Hematopoietic multipotent progenitor cell treated with erythropoietin and hydrocortisone succinate and interleukin-3 and kit ligand, for 8 days (in vitro differentiated cells): Measurements from ENCODE around the gene NPLOC4.

Experiments used
- DNase-seq: peaks from one replicate; pipeline ENCODE4 v3.0.0-alpha.2; 2015

NPLOC4 gene

GRCh38 chr17:81515530-81516041, 121.3 kb downstream of the NPLOC4 start:
- DNase-seq: no peak

DNA sequence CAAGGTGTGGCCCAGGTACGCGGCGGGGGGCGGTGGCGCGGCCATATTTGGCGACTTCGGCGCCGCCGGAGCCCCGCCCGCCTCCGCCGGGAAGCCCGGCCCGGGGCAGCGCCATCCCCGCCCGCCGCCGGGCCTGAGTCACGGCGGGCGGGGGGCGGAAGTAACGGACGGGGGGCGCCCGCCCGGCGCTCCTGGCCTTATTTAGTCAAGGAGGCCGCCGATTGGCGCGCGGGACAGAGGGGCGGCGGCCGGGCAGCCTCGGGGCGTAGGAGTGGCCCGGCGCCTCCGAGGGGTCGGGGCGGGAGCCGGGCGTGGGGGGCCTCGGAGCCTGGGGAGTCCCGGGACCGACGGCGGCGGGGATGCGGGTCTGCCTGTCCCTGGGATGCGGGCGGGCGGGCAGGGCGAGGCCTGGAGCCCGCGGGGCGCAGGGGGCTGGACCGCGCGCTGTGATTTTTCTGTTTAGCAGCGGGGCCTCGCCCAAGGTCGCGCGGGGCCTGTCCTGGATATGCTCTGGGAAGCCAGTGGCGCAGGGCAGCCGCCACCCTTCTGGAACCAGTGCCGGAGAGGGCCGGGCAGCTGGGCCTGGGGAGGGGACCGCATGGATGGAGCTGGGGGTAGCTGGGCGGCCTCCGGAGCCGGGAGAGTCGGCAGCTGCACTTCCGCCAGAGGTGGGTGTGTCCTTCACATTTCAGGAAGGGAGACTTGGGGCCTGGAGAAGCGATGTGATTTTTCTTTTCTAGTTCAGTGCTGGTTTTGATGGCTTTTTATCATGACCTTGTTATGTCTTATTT, 122.0 kb downstream of the NPLOC4 start:
- no peak for DNase-seq

DNA sequence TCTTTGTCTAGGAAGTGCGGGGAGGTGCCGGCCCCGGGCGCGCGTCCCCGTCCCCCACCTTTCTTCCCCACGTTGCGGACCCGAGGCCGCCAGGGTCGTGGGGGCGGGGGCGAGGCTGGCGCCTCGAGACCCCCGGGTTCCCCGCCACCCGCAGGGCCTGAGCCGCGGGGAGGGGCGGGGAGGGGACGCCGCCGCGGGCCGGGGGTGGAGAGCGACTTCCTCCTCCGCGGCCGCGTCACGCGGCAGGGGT, 122.5 kb downstream of the NPLOC4 start:
- no peak for DNase-seq

DNA sequence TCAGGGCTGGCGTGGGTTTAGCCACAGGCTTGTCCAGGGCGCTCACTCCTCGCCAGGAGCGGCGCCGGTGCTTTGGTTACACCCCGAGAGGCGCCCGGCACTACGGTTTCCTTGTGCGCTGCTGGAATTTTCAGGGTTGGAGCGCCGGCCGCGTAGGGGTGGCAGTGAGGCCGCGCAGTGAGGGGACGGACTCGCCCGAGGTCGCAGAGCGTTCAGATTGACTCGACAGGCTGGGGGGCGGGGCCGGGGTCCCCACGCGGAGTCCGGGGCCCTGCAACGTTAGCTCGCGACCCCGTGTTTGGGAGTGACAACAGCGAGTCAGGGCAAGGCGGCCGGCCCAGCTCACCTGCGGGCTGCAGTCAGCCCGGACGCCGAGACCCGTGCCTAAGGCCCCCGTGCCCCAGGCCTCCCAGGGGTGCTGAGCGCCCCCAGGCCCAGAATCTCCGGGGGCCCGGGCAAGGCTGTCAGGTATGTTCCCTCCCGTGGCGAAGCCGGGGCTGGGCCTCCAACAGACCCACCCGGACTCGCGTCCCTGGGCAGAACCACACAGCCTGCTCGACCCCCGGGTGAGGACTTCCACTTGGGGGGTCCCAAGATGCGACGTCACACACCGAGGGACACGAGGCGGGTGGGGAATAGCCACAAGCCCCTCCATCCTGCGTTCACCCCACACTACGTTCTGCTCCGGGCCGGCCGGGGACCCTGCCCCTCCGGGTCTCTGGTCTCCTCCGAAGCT, 123.0 kb downstream of the NPLOC4 start:
- DNase-seq: no peak

- DNase-seq: peak; percentile 16
Observed at GRCh38 chr17:81513372-81513752, 123.5 kb downstream of the NPLOC4 start.

DNA sequence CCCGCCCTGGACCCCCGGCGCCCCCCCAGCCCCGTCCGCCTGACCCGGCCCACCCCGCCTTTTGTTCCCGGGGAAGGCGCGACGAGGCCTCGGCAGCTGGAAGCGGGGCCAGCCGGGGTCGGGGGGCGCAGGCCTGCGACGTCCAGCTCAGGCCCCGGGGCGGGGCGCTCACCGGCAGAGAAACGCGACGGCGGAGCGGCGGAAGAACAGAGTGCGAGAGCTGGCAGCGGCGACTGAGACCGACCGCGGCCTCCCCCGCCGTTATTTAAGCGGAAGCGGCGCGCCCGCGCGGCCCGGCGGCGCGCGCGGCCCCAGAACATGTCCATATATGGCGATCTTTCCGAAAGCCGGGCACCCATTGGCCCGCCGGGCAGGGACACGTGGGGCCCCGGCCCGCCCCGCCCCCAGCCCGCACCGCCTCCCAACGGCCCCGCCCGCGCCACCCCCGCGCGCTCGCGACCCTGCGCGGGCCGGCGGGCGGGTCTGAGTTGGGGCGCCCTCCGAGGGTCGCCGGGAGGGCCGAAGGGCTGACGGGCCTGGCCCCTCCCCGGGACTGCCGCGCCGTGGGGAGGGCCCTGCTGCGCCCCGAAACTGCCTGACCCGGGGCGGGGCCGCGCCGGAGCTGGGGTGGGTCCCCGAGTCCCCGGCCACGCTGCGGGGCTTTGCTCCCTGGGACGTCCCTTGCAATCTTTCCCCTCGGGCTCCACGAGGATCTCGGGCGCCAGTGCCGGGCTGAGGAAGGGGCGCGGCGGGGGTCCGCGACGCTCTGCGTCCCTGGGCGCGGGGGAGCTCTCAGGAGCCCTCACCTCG, 124.1 kb downstream of the NPLOC4 start, which contains the start of gene ACTG1:
ACTG1 (minus strand) TSS at position 238 of the 810 bp plus-strand sequence. CDS start 445 bp downstream, outside the sequence.
- DNase-seq: peak; percentile 88

- no peak for DNase-seq
Observed at GRCh38 chr17:81511804-81512561, 124.9 kb downstream of the NPLOC4 start.

DNA sequence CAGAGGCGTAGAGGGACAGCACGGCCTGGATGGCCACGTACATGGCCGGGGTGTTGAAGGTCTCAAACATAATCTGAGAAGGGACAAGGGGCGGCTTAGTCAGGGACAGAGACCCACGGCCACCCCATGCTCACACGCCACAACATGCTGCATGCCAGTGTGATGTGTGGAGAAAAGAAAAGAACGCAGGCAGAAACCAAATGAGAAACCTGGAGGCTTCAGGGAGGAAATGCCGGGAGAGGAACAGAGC, 125.4 kb downstream of the NPLOC4 start:
- no peak for DNase-seq

DNA sequence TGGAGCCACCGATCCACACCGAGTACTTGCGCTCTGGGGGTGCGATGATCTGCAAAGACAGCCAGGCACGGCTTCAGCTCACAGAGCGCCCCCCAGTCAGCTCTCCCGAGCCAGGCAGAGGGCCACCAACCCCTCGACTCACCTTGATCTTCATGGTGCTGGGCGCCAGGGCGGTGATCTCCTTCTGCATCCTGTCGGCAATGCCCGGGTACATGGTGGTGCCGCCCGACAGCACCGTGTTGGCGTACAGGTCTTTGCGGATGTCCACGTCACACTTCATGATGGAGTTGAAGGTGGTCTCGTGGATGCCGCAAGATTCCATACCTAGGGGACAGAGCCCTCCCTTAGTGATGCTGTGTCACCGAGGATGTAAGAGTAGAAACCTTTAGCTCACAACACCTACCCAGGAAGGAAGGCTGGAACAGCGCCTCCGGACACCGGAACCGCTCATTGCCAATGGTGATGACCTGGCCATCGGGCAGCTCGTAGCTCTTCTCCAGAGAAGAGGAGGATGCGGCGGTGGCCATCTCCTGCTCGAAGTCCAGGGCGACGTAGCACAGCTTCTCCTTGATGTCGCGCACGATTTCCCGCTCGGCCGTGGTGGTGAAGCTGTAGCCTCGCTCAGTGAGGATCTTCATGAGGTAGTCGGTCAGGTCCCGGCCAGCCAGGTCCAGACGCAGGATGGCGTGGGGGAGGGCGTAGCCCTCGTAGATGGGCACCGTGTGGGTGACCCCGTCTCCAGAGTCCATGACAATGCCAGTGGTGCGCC, 125.9 kb downstream of the NPLOC4 start:
- DNase-seq: no peak

DNA sequence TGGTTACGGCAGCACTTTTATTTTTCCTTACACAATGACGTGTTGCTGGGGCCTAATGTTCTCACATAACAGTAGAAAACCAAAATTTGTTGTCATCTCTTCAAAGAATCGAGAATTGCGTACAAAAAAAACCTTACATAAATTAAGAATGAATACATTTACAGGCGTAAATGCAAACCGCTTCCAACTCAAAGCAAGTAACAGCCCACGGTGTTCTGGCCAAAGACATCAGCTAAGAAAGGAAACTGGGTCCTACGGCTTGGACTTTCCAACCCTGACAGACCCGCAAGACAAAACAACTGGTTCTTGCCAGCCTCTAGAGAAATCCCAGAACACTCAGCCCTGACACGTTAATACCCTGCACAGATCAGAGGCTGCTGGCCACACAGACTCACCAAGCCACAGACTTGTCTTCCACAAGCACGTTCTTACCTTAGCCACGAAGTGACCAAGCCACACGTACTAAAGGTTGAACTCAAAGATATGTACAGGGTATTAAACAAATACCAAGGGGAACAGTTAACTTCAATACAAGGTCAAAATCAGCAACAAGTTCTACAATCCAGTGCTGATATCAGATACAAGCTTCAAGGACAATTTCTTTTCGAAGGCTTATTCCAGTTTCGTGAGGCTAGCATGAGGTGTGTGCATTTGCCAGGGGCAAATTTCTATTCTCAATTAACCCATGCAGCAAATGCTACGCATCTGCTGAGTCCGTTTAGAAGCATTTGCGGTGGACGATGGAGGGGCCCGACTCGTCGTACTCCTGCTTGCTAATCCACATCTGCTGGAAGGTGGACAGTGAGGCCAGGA, 126.7 kb downstream of the NPLOC4 start:
- DNase-seq: peak; percentile 26

GRCh38 chr17:81509207-81509971, 127.5 kb downstream of the NPLOC4 start:
- DNase-seq: peak; percentile 12

GRCh38 chr17:81508639-81509206, 128.2 kb downstream of the NPLOC4 start:
- DNase-seq: no peak
